ENCODE measurements around the gene NDST1.

The NDST1 gene

GRCh38 chr5:150497274-150497988 is 10.5 kb upstream of the NDST1 start:
- TF ChIP-seq, protein P1, sequence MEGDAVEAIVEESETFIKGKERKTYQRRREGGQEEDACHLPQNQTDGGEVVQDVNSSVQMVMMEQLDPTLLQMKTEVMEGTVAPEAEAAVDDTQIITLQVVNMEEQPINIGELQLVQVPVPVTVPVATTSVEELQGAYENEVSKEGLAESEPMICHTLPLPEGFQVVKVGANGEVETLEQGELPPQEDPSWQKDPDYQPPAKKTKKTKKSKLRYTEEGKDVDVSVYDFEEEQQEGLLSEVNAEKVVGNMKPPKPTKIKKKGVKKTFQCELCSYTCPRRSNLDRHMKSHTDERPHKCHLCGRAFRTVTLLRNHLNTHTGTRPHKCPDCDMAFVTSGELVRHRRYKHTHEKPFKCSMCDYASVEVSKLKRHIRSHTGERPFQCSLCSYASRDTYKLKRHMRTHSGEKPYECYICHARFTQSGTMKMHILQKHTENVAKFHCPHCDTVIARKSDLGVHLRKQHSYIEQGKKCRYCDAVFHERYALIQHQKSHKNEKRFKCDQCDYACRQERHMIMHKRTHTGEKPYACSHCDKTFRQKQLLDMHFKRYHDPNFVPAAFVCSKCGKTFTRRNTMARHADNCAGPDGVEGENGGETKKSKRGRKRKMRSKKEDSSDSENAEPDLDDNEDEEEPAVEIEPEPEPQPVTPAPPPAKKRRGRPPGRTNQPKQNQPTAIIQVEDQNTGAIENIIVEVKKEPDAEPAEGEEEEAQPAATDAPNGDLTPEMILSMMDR (IDR thresholded peaks at IDR 0.05; ENCODE audit: insufficient read depth, low read length), result no peak
- H3K4me3 ChIP-seq (replicated peaks; ENCODE audit: insufficient read depth, low read length), result no peak overlapping the region
- no peak overlapping the region for H3K27ac ChIP-seq (replicated peaks)
- no peaks in the 10 kb centered on the region for H3K27me3 ChIP-seq (ENCODE audit: insufficient read depth, poor library complexity, severe bottlenecking)
- DNase-seq (ENCODE audit: low read depth in 1 of 2, low spot score in 1 of 2), result no peak

DNA sequence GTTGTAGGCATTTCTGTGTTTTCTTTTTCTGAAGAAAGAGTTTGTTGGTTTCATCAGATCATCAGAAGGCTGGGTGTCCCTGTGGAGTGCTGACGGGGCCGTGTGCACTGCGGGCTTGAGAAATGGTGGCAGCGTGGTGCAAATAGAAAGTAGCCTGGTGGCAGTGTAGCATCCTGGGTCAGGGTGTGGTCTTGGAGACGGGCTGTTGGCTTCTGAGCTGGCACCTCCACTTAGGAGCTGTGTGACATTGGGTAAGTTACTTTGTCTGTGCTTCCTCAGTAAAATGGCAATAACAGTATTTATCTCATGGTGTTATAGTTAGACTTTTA is 10.0 kb upstream of the NDST1 start:
- Histone ChIP-seq H3K27ac (replicated peaks) (no peak overlapping the region), H3K4me3 (replicated peaks; ENCODE audit: insufficient read depth, low read length) (no peak overlapping the region), H3K27me3 (ENCODE audit: insufficient read depth, poor library complexity, severe bottlenecking) (no peaks in the 10 kb centered on the region)
- no peak for DNase-seq (ENCODE audit: low read depth in 1 of 2, low spot score in 1 of 2)
- TF ChIP-seq GABPA (IDR thresholded peaks at IDR 0.05; ENCODE audit: low read depth), result no peak
- TF ChIP-seq, protein P1 (IDR thresholded peaks at IDR 0.05; ENCODE audit: insufficient read depth, low read length), result no peak
- TF ChIP-seq REST (IDR thresholded peaks at IDR 0.05; ENCODE audit: insufficient replicate concordance, low read depth), result no peak
- no peak for TF ChIP-seq POLR2AphosphoS5 (IDR thresholded peaks at IDR 0.05; ENCODE audit: low read depth)
- no peak for TF ChIP-seq SPI1 (IDR thresholded peaks at IDR 0.05; ENCODE audit: borderline replicate concordance, low read depth)

DNA sequence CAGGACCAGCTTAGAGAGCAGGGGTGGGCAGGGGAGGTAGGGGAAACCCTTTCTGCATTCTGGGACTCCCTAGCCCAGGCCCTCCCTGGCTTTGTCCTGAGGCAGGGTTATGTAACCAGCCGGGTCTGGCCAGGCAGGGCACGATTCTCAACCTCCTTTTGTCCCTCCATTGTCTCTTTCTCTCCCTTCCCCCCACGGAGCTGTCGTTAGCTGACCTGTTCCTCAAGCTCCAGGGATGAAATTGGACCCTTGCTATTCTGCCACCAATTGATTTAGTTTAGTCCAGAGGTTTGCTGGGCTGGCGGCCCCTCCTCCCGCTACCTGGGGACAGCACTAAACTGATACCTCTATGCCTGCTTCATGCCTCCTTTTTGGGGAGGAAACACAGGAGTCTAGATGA is 9.4 kb upstream of the NDST1 start:
- Histone ChIP-seq H3K27ac (replicated peaks) (no peak overlapping the region), H3K27me3 (ENCODE audit: insufficient read depth, poor library complexity, severe bottlenecking) (no peaks in the 10 kb centered on the region), H3K4me3 (replicated peaks; ENCODE audit: insufficient read depth, low read length) (no peak overlapping the region)
- TF ChIP-seq POLR2AphosphoS5 (IDR thresholded peaks at IDR 0.05; ENCODE audit: low read depth) (no peak), REST (IDR thresholded peaks at IDR 0.05; ENCODE audit: insufficient replicate concordance, low read depth) (no peak)
- DNase-seq (ENCODE audit: low read depth in 1 of 2, low spot score in 1 of 2), result no peak

DNA sequence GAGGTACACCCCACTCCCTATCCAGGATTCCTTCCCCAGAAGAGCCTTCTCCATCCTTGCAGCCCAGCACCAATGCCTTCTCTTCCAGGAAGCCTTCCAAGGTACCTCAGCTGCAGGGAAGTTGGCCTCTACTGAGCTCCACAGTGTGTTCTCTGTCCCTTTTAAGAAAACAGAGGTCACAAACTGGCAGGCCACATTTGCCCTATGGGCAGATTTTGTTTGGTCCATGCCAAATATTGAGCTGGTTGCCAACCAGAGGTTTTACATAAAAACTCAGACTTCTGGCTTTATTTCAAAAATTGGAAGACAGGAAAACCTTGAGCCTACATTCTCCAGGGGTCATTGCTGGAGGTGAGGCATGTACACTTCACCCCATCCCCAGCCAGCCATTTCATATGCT is 9.0 kb upstream of the NDST1 start:
- Histone ChIP-seq H3K4me3 (replicated peaks; ENCODE audit: insufficient read depth, low read length) (no peak overlapping the region), H3K27ac (replicated peaks) (no peak overlapping the region)
- TF ChIP-seq, protein P1 (IDR thresholded peaks at IDR 0.05; ENCODE audit: insufficient read depth, low read length), result no peak
- TF ChIP-seq POLR2AphosphoS5 (IDR thresholded peaks at IDR 0.05; ENCODE audit: low read depth), result no peak
- TF ChIP-seq GABPA (IDR thresholded peaks at IDR 0.05; ENCODE audit: low read depth), result no peak
- TF ChIP-seq SPI1 (IDR thresholded peaks at IDR 0.05; ENCODE audit: borderline replicate concordance, low read depth), result no peak
- no peak for TF ChIP-seq REST (IDR thresholded peaks at IDR 0.05; ENCODE audit: insufficient replicate concordance, low read depth)

More for the DNA sequence above, 9.0 kb upstream of the NDST1 start:
- no peak for DNase-seq (ENCODE audit: low read depth in 1 of 2, low spot score in 1 of 2)
- H3K27me3 ChIP-seq (ENCODE audit: insufficient read depth, poor library complexity, severe bottlenecking), result no peaks in the 10 kb centered on the region

Data from HL-60 (cell line).